Thyroid gland (tissue), 4 donors: ENCODE results near the gene NT5C2.

ENCODE experiments used
- POLR2A ChIP-seq, 2 donors: fragments of 450-650 bp; IDR thresholded peaks; one replicate each; pipeline ENCODE4 v1.6.1; 2017; ENCODE audit warnings: antibody characterized with exemption in 2 of 2, mild to moderate bottlenecking in 2 of 2, moderate library complexity in 1 of 2
- TF ChIP-seq, protein P1 (sequence below), 6 experiments: fragments of 200-600 bp in 3 of 6; fragments of 450-650 bp in 3 of 6; sonication (generic) in 3 of 6; IDR thresholded peaks; one replicate each; pipeline ENCODE4 v1.5.1; 2016 to 2019; ENCODE audit warnings: antibody characterized with exemption in 6 of 6, mild to moderate bottlenecking in 2 of 6, inconsistent platforms in 1 of 6, moderate library complexity in 1 of 6

DNA sequence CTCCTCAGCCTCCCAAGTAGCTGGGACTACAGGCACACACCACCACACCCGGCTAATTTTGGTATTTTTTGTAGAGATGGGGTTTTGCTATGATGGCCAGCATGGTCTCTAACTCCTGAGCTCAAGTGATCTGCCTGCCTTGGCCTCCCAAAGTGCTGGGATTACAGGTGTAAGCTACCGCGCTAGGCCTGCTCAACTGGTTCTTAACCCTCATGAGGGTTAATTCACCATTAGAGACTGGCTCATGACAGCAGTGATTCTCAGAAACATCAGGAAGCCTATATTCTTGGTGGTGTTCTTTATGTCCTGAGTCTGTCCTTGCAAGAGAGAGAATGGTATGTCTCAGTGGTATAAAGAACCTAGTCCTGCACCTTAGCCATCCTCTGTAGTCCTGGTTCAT is 10.4 kb upstream of the NT5C2 start:
- TF ChIP-seq, protein P1, sequence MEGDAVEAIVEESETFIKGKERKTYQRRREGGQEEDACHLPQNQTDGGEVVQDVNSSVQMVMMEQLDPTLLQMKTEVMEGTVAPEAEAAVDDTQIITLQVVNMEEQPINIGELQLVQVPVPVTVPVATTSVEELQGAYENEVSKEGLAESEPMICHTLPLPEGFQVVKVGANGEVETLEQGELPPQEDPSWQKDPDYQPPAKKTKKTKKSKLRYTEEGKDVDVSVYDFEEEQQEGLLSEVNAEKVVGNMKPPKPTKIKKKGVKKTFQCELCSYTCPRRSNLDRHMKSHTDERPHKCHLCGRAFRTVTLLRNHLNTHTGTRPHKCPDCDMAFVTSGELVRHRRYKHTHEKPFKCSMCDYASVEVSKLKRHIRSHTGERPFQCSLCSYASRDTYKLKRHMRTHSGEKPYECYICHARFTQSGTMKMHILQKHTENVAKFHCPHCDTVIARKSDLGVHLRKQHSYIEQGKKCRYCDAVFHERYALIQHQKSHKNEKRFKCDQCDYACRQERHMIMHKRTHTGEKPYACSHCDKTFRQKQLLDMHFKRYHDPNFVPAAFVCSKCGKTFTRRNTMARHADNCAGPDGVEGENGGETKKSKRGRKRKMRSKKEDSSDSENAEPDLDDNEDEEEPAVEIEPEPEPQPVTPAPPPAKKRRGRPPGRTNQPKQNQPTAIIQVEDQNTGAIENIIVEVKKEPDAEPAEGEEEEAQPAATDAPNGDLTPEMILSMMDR (IDR thresholded peaks at IDR 0.05) = no peak
- TF ChIP-seq POLR2A (IDR thresholded peaks at IDR 0.05) = no peak
